PC-9 (cell line): ENCODE results near the gene CFAP74.
"Not testable (repeated sequence)": the region's sequence is repeated elsewhere in the genome, so short reads cannot be mapped to it uniquely, and the experiment has no call there.

Source experiments
- EZH2 ChIP-seq: fragments of 200-600 bp; sonication (generic); IDR thresholded peaks from 2 replicates; pipeline ENCODE4 v1.8.0; 2017; ENCODE audit warnings: antibody characterized with exemption, low read depth
- TF ChIP-seq, protein P1 (sequence below): fragments of 200-600 bp; sonication (generic); conservative IDR thresholded peaks from 2 replicates; pipeline ENCODE4 v1.6.1; 2017; ENCODE audit warnings: mixed run types, antibody characterized with exemption, mild to moderate bottlenecking, moderate library complexity

DNA sequence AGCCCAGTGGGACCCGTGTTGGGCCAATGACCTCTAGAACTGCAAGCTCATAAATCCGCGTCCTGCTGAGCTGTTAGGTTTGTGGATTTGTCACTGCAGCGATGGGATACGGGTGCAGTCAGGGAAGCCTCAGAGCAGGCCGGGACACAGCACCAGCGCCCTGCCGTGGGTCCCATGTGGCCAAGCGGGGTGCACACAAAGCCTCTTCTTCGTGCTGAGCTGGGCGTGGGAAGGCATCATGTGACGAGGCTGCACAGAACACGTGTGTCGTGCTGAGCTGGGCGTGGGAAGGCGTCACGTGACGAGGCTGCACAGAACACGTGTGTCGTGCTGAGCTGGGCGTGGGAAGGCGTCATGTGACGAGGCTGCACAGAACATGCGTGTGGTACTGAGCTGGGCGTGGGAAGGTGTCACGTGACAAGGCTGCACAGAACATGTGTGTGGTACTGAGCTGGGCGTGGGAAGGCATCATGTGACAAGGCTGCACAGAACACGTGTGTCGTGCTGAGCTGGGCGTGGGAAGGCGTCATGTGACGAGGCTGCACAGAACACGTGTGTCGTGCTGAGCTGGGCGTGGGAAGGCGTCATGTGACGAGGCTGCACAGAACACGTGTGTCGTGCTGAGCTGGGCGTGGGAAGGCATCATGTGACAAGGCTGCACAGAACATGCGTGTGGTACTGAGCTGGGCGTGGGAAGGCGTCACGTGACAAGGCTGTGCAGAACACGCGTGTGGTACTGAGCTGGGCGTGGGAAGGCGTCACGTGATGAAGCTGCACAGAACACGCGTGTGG lies 24.7 kb downstream of the CFAP74 start:
- TF ChIP-seq, protein P1, sequence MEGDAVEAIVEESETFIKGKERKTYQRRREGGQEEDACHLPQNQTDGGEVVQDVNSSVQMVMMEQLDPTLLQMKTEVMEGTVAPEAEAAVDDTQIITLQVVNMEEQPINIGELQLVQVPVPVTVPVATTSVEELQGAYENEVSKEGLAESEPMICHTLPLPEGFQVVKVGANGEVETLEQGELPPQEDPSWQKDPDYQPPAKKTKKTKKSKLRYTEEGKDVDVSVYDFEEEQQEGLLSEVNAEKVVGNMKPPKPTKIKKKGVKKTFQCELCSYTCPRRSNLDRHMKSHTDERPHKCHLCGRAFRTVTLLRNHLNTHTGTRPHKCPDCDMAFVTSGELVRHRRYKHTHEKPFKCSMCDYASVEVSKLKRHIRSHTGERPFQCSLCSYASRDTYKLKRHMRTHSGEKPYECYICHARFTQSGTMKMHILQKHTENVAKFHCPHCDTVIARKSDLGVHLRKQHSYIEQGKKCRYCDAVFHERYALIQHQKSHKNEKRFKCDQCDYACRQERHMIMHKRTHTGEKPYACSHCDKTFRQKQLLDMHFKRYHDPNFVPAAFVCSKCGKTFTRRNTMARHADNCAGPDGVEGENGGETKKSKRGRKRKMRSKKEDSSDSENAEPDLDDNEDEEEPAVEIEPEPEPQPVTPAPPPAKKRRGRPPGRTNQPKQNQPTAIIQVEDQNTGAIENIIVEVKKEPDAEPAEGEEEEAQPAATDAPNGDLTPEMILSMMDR: not testable (repeated sequence)
- not testable (repeated sequence) for TF ChIP-seq EZH2
